WTC11 (cell line): Measurements from ENCODE around the gene PLPPR5. TPM values are rescaled to one million over a fixed set of nuclear protein-coding genes. Genes with fewer than 3 reads are reported as not detected.

Source experiments
- ATAC-seq: fragments of 200-7000 bp; cut with Tn5 transposase; 2 replicates; pipeline ENCODE4 v1.10.0; 2021; ENCODE audit warnings: mild to moderate bottlenecking, moderate library complexity
- CTCF ChIA-PET: fragments of 300-600 bp; sonication (Branson Sonifier 250); formaldehyde crosslinking; loops from one replicate; lab custom pipeline; 2021; ENCODE audit warnings: antibody characterized with exemption; lab: Charles Lee
- POLR2A ChIA-PET: fragments of 350-600 bp; sonication (Branson Sonifier 250); formaldehyde crosslinking; loops from one replicate; lab custom pipeline; 2021; ENCODE audit warnings: antibody characterized with exemption; lab: Charles Lee
- DNase-seq: peaks from one replicate; pipeline ENCODE4 v3.0.0; 2021; ENCODE audit warnings: low spot score
- H3K27ac Mint-ChIP-seq: 2 replicates; pipeline ENCODE4 v1.8.0; 2021; ENCODE audit warnings: mixed read lengths
- H3K27me3 Mint-ChIP-seq: 2 replicates; pipeline ENCODE4 v1.8.0; 2021; ENCODE audit warnings: low read depth, mild to moderate bottlenecking, moderate library complexity, mixed read lengths
- H3K36me3 Mint-ChIP-seq: 2 replicates; pipeline ENCODE4 v1.8.0; 2021; ENCODE audit warnings: mixed read lengths
- H3K4me1 Mint-ChIP-seq: 2 replicates; pipeline ENCODE4 v1.8.0; 2022; ENCODE audit warnings: mixed read lengths
- H3K4me3 Mint-ChIP-seq: 2 replicates; pipeline ENCODE4 v1.8.0; 2021; ENCODE audit warnings: mild to moderate bottlenecking, moderate library complexity, mixed read lengths
- H3K9me3 Mint-ChIP-seq: 2 replicates; pipeline ENCODE4 v1.8.0; 2021; ENCODE audit warnings: mixed read lengths
- CDX4 ChIP-seq: fragments of 250-450 bp; sonication (Bioruptor Pico); IDR thresholded peaks from 2 replicates; pipeline ENCODE4 v1.9.0; 2021; ENCODE audit warnings: moderate library complexity, mild to moderate bottlenecking, inconsistent platforms, borderline replicate concordance
- ELF4 ChIP-seq: sonication (generic); formaldehyde crosslinking; IDR thresholded peaks from 2 replicates; pipeline ENCODE4 v1.8.1; 2022; ENCODE audit warnings: low read depth, mild to moderate bottlenecking, moderate library complexity, missing genetic modification reagents
- ERG ChIP-seq: fragments of 250-450 bp; sonication (Bioruptor Pico); IDR thresholded peaks from 2 replicates; pipeline ENCODE4 v1.8.0; 2021; ENCODE audit warnings: mild to moderate bottlenecking
- ESRRA ChIP-seq: sonication (generic); formaldehyde crosslinking; IDR thresholded peaks from 2 replicates; pipeline ENCODE4 v1.8.1; 2022; ENCODE audit warnings: mild to moderate bottlenecking, missing genetic modification reagents, borderline replicate concordance
- FOXK1 ChIP-seq: sonication (generic); formaldehyde crosslinking; IDR thresholded peaks from 2 replicates; pipeline ENCODE4 v1.8.0; 2022; ENCODE audit warnings: mild to moderate bottlenecking, moderate library complexity, missing genetic modification reagents
- FOXP1 ChIP-seq: sonication (generic); formaldehyde crosslinking; IDR thresholded peaks from 2 replicates; pipeline ENCODE4 v1.8.0; 2022; ENCODE audit warnings: missing genetic modification reagents, mild to moderate bottlenecking, moderate library complexity, borderline replicate concordance
- JUN ChIP-seq: sonication (generic); formaldehyde crosslinking; IDR thresholded peaks from 2 replicates; pipeline ENCODE4 v1.8.0; 2023; ENCODE audit warnings: mild to moderate bottlenecking, missing genetic modification reagents
- KAT7 ChIP-seq: sonication (generic); formaldehyde crosslinking; IDR thresholded peaks from 2 replicates; pipeline ENCODE4 v1.8.1; 2023; ENCODE audit warnings: missing genetic modification reagents, mild to moderate bottlenecking, borderline replicate concordance
- NR1H2 ChIP-seq: sonication (generic); formaldehyde crosslinking; IDR thresholded peaks from 2 replicates; pipeline ENCODE4 v1.9.0; 2021; ENCODE audit warnings: mild to moderate bottlenecking, moderate library complexity, missing genetic modification reagents
- SMAD3 ChIP-seq: sonication (generic); formaldehyde crosslinking; IDR thresholded peaks from 2 replicates; pipeline ENCODE4 v1.8.0; 2022; ENCODE audit warnings: missing genetic modification reagents, mild to moderate bottlenecking, borderline replicate concordance
- SMAD4 ChIP-seq: sonication (generic); formaldehyde crosslinking; IDR thresholded peaks from 2 replicates; pipeline ENCODE4 v1.8.0; 2022; ENCODE audit warnings: mild to moderate bottlenecking, missing genetic modification reagents
- ZNF317 ChIP-seq: sonication (generic); formaldehyde crosslinking; IDR thresholded peaks from 2 replicates; pipeline ENCODE4 v1.8.1; 2023; ENCODE audit warnings: low read depth, mild to moderate bottlenecking, moderate library complexity, missing genetic modification reagents, borderline replicate concordance
- ZNF671 ChIP-seq: fragments of 250-450 bp; sonication (Bioruptor Pico); IDR thresholded peaks from 2 replicates; pipeline ENCODE4 v1.8.0; 2021; ENCODE audit warnings: mild to moderate bottlenecking
- total RNA-seq: library from RNA; stranded (reverse); gene quantifications from 3 replicates; pipeline ENCODE4 v1.2.3, GENCODE V29; 2021
- TF ChIP-seq, protein P1 (sequence below): sonication (generic); formaldehyde crosslinking; IDR thresholded peaks from 2 replicates; pipeline ENCODE4 v1.8.0; 2023; ENCODE audit warnings: mild to moderate bottlenecking, missing genetic modification reagents
- TF ChIP-seq, protein P2 (sequence below): sonication (generic); formaldehyde crosslinking; IDR thresholded peaks from 2 replicates; pipeline ENCODE4 v1.8.1; 2023; ENCODE audit warnings: mild to moderate bottlenecking, missing genetic modification reagents, moderate library complexity
- TF ChIP-seq, protein P3 (sequence below): sonication (generic); formaldehyde crosslinking; IDR thresholded peaks from 2 replicates; pipeline ENCODE4 v1.8.1; 2023; ENCODE audit warnings: mild to moderate bottlenecking, missing genetic modification reagents, moderate library complexity
- TF ChIP-seq, protein P4 (sequence below): sonication (generic); formaldehyde crosslinking; IDR thresholded peaks from 2 replicates; pipeline ENCODE4 v1.8.0; 2022; ENCODE audit warnings: missing genetic modification reagents

The PLPPR5 gene
- total RNA-seq, 1 experiment from 2014 or later, result 1.6 TPM

- H3K27ac Mint-ChIP-seq, result no peak overlapping the region
- H3K27me3 Mint-ChIP-seq, result no peaks in the 10 kb centered on the region
- TF ChIP-seq, protein P1, sequence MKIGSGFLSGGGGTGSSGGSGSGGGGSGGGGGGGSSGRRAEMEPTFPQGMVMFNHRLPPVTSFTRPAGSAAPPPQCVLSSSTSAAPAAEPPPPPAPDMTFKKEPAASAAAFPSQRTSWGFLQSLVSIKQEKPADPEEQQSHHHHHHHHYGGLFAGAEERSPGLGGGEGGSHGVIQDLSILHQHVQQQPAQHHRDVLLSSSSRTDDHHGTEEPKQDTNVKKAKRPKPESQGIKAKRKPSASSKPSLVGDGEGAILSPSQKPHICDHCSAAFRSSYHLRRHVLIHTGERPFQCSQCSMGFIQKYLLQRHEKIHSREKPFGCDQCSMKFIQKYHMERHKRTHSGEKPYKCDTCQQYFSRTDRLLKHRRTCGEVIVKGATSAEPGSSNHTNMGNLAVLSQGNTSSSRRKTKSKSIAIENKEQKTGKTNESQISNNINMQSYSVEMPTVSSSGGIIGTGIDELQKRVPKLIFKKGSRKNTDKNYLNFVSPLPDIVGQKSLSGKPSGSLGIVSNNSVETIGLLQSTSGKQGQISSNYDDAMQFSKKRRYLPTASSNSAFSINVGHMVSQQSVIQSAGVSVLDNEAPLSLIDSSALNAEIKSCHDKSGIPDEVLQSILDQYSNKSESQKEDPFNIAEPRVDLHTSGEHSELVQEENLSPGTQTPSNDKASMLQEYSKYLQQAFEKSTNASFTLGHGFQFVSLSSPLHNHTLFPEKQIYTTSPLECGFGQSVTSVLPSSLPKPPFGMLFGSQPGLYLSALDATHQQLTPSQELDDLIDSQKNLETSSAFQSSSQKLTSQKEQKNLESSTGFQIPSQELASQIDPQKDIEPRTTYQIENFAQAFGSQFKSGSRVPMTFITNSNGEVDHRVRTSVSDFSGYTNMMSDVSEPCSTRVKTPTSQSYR, result no peak
- TF ChIP-seq ZNF671 (CRISPR knock-in tag), result no peak
- TF ChIP-seq FOXP1, result no peak
- TF ChIP-seq KAT7 (CRISPR knock-in tag), result no peak
- TF ChIP-seq ERG (CRISPR knock-in tag), result no peak
- TF ChIP-seq, protein P2, sequence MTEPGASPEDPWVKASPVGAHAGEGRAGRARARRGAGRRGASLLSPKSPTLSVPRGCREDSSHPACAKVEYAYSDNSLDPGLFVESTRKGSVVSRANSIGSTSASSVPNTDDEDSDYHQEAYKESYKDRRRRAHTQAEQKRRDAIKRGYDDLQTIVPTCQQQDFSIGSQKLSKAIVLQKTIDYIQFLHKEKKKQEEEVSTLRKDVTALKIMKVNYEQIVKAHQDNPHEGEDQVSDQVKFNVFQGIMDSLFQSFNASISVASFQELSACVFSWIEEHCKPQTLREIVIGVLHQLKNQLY (CRISPR knock-in tag), result no peak
- TF ChIP-seq NR1H2, result no peak
- TF ChIP-seq ESRRA (CRISPR knock-in tag), result no peak
- TF ChIP-seq JUN (CRISPR knock-in tag), result no peak
- TF ChIP-seq, protein P3, sequence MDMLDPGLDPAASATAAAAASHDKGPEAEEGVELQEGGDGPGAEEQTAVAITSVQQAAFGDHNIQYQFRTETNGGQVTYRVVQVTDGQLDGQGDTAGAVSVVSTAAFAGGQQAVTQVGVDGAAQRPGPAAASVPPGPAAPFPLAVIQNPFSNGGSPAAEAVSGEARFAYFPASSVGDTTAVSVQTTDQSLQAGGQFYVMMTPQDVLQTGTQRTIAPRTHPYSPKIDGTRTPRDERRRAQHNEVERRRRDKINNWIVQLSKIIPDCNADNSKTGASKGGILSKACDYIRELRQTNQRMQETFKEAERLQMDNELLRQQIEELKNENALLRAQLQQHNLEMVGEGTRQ (CRISPR knock-in tag), result no peak
- no peak for TF ChIP-seq CDX4
- TF ChIP-seq, protein P4, sequence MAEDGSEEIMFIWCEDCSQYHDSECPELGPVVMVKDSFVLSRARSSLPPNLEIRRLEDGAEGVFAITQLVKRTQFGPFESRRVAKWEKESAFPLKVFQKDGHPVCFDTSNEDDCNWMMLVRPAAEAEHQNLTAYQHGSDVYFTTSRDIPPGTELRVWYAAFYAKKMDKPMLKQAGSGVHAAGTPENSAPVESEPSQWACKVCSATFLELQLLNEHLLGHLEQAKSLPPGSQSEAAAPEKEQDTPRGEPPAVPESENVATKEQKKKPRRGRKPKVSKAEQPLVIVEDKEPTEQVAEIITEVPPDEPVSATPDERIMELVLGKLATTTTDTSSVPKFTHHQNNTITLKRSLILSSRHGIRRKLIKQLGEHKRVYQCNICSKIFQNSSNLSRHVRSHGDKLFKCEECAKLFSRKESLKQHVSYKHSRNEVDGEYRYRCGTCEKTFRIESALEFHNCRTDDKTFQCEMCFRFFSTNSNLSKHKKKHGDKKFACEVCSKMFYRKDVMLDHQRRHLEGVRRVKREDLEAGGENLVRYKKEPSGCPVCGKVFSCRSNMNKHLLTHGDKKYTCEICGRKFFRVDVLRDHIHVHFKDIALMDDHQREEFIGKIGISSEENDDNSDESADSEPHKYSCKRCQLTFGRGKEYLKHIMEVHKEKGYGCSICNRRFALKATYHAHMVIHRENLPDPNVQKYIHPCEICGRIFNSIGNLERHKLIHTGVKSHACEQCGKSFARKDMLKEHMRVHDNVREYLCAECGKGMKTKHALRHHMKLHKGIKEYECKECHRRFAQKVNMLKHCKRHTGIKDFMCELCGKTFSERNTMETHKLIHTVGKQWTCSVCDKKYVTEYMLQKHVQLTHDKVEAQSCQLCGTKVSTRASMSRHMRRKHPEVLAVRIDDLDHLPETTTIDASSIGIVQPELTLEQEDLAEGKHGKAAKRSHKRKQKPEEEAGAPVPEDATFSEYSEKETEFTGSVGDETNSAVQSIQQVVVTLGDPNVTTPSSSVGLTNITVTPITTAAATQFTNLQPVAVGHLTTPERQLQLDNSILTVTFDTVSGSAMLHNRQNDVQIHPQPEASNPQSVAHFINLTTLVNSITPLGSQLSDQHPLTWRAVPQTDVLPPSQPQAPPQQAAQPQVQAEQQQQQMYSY, result no peak
- TF ChIP-seq ZNF317, result no peak
- TF ChIP-seq SMAD3 (CRISPR knock-in tag), result no peak
- TF ChIP-seq FOXK1 (CRISPR knock-in tag), result no peak
- no peak for TF ChIP-seq SMAD4 (CRISPR knock-in tag)
- TF ChIP-seq ELF4 (CRISPR knock-in tag), result no peak
- H3K4me3 Mint-ChIP-seq, result no peak overlapping the region
- H3K9me3 Mint-ChIP-seq, result no peaks in the 10 kb centered on the region
- POLR2A ChIA-PET, result no interaction called here
- ATAC-seq, result no peak
- H3K4me1 Mint-ChIP-seq, result peaks cover 20% of the 10 kb centered on the region
- DNase-seq, result no peak
- no peaks in the 10 kb centered on the region for H3K36me3 Mint-ChIP-seq
- CTCF ChIA-PET, result no interaction called here
Measured at GRCh38 chr1:98921817-98922216, 82.8 kb downstream of the PLPPR5 start.
